Measurements from ENCODE around the gene SLC22A23.

DNA sequence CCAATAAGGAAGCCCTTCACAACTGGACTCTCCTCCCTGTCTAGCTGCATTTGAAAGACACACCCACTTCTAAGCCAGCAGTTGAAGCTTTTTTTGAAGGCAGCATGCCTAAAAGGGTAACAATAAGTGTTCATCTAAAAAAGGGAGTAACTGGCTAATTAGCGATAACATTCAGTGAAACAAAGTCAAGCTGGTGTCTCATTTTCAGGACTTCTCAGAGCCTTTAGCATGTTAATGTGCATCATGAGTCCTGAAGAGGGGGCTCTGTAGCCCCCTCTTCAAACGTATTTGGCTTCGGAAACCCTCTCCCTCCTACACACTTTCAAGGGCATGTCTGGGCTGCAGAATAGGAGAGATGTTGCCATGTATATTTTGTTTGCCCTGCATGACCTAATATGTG is 28.1 kb downstream of the SLC22A23 start:
- TF ChIP-seq LEF1 (IDR thresholded peaks at IDR 0.05; ENCODE audit: borderline replicate concordance) (no peak), ARNT (IDR thresholded peaks at IDR 0.05) (no peak)

All from HEK293T (cell line).